Skeletal muscle cell (primary cell): ENCODE data around the gene CLEC4F.

Experiments used
- DNase-seq: peaks from one replicate; pipeline ENCODE4 v3.0.0-alpha.2; 2010; ENCODE audit warnings: low read depth
- H3K4me3 ChIP-seq: 2 replicates; pipeline ENCODE4 v1.5.1; 2011; ENCODE audit warnings: low read depth, mild to moderate bottlenecking, control low read depth, low read length, moderate library complexity

The CLEC4F gene

GRCh38 chr2:70795164-70795995, 25.0 kb downstream of the CLEC4F start:
- DNase-seq = no peak
- H3K4me3 ChIP-seq = no peak overlapping the region

GRCh38 chr2:70793450-70793849, 26.9 kb downstream of the CLEC4F start:
- no peak overlapping the region for H3K4me3 ChIP-seq
- DNase-seq = no peak

- no peak for DNase-seq
- H3K4me3 ChIP-seq = peak within 1 kb of the TSS; percentile 4
These were observed 30.1 kb downstream of the CLEC4F start, which contains the start of gene FIGLA for GRCh38 chr2:70790136-70790828. FIGLA (minus strand) TSS chr2:70790643; CDS start chr2:70790638, 5 bp downstream.

GRCh38 chr2:70789304-70790135, 30.9 kb downstream of the CLEC4F start:
- DNase-seq = no peak
- peak overlapping the region; percentile 4 for H3K4me3 ChIP-seq

DNA sequence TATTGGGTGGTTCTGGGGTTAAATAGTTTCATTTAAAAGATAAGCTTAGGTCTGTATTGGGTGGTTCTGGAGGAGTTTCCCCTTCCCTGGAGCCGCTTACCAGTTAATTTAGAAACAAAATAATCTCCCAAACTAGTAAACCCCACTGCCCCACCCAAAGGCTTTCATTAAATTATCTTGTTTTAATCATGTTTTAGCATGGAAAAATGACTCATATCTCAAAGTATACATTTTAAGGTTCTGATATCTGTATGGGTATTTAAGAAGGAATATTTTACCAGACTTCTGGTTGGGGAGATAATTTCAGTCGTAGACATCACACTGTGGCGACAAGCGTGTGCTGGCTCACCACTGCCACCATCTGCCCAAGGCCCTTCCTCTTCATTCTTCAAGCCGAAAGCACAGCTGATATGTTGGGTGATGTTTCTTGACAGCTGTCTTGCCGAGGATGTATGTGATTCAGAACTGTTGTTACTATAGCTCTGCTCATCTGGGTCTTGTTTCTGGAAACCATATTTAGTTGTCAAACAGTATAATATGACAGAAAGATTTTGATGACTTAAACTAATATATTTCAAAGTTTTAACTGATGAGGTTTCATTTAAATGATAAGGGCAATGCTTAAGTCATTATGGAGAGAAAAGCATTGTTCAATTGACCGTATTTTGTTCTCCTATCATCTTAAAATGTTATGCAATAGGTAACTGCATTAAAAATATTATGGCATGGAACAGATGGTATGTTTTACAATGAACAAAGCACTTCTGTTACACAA, 35.1 kb downstream of the CLEC4F start:
- no peak overlapping the region for H3K4me3 ChIP-seq
- no peak for DNase-seq

- no peak overlapping the region for H3K4me3 ChIP-seq
- no peak for DNase-seq
These were observed 36.1 kb downstream of the CLEC4F start for GRCh38 chr2:70784320-70784719.

- no peak for DNase-seq
- H3K4me3 ChIP-seq = no peak overlapping the region
These were observed 40.4 kb downstream of the CLEC4F start for GRCh38 chr2:70779911-70780545.

- no peak overlapping the region for H3K4me3 ChIP-seq
- no peak for DNase-seq
These were observed 40.9 kb downstream of the CLEC4F start for GRCh38 chr2:70779491-70779890.

GRCh38 chr2:70778676-70779075, 41.7 kb downstream of the CLEC4F start:
- DNase-seq = no peak
- no peak overlapping the region for H3K4me3 ChIP-seq

DNA sequence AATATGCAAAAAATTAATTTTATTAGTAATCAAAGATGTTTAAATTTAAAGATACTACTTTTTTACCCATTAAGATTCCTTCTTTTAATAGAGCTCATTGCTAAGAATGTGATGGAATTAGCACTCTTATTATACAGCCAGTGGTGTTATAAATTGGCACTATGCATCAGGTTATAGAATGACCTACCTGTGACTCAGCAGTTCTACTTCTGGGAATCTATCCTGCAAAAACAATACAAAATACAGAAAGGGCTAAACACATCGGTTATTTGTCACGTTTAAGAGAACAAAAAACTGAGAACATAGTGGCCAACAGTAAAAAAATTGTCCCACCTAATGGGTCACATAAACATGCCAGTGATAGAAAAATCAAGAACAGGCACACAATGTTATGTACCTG, 42.9 kb downstream of the CLEC4F start:
- H3K4me3 ChIP-seq = no peak overlapping the region
- no peak for DNase-seq

GRCh38 chr2:70776266-70776665, 44.1 kb downstream of the CLEC4F start:
- DNase-seq = no peak
- no peak overlapping the region for H3K4me3 ChIP-seq

DNA sequence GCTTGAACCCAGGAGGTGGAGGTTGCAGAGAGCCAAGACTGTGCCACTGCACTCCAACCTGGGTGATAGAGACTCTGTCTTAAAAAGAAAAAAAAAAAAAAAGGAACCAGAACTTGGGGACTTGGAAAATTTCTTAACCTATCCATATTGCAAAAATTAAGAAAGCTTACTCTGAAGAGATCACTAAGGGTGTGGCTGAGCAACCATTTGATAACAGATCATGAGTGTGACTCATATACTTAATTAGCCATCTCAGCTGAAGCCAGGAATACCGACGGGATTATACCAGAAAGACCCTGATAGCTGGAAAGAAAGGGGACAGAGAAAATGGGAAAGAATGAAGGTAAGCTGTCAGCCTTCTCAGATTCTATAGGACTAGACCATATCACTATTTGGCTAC, 45.3 kb downstream of the CLEC4F start:
- no peak overlapping the region for H3K4me3 ChIP-seq
- no peak for DNase-seq

DNA sequence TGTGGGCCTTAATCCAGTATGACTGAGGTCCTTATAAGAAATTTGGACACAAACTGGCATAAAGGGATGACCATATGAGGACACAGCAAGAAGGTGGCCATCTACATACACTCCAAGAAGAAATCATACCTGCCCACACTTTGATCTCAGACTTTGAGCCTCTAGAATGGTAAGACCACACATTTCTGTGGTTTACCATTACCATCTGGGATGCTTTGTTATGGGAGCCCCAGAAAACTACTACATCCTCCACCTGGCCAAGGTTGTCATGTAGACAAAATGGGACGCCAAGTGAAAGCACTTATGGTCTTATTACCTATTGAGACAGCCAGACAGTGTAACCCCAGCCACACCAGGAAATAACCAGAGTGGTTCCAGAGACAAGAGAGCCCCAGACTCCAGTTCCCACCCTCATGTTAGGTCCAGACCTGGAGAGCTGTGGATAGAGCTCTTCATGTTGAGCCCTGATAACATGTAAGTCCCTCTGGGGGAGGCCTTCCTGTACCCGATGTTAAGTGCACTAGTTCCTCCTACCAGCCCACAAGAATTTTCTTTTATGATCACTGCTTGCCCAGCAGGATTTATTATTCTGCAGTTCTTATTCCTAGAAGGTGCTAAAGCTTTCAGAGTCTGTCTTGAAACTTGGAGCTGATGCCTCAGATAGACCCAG, 47.8 kb downstream of the CLEC4F start:
- H3K4me3 ChIP-seq = no peak overlapping the region
- DNase-seq = no peak

DNA sequence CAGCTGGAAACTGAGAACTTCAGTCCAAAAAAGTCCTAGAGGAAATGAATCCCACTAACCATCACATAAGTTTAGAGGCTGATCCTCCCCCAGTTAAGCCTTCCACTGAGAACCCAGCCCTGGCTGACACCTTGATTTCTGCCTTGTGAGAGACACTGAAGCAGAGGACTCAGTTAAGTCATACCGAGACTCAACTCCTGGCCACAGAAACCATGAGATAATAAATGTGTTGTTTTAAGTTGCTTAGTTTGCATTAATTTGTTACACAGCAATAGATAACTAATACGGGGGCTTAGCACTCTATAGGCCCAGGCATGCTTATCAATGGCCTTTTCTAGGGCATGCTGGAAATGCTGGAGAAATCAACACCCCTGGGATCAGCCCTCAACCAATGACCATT, 49.0 kb downstream of the CLEC4F start:
- no peak overlapping the region for H3K4me3 ChIP-seq
- no peak for DNase-seq

DNA sequence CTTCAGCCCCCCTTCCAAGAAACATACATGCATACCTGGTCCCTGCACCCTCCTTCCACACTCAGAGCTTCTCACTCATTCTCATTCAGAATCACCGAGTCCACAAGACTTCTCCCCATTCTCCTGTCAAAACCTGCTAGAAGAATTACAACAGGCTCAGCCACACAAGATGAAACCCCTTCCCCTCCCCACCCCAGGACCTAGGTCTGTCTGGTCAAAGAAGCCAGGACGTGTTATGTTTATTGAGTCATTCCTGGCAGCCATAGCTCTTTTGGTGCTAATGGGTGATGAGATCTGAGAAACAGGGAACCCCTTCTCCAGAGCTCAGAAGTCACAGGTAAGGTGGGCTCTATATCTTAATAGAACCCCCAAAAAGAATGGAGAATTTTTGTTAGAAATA, 50.9 kb downstream of the CLEC4F start:
- no peak overlapping the region for H3K4me3 ChIP-seq
- DNase-seq = no peak

DNA sequence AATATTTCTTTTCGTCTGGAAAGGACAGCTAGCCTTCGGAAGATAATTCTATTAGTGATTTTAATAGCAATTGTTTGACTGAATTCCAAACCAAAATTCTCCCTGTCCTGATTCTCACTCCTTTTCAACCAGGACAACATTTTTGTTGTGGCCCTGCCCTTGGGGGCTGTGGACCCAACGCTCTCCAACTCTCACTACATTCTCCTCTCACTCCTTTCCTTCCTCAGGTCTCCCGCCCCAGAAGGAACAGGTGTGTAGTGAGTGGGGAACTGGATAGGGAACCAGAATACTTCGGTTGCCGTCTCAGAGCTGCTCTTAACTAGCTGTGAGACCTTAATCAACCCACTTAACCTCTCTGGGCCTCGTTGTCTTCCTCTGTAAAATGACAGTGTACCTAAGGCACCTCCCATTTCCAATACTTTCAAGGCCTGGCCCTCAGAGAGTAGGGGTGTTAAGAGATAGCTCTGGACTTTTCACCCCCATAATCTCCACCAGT, 51.8 kb downstream of the CLEC4F start:
- DNase-seq = no peak
- no peak overlapping the region for H3K4me3 ChIP-seq

GRCh38 chr2:70767699-70768589, 52.5 kb downstream of the CLEC4F start, which contains the start of gene ADD2:
ADD2 (minus strand) TSS chr2:70768200; CDS start chr2:70706408, 61,792 bp downstream.
- peak within 1 kb of the TSS; percentile 38 for H3K4me3 ChIP-seq
- no peak for DNase-seq
